Prostate gland (tissue), 2 donors: ENCODE measurements around the gene URB2.

Experiments
- CTCF ChIP-seq, 4 experiments: fragments of 200-600 bp in 2 of 4; fragments of 450-650 bp in 2 of 4; sonication (generic) in 2 of 4; IDR thresholded peaks; 1 replicate in 3 of 4; 2 replicates in 1 of 4; pipeline ENCODE4 v1.5.1; 2016 to 2019; ENCODE audit warnings: antibody characterized with exemption in 4 of 4, mild to moderate bottlenecking in 2 of 4, moderate library complexity in 2 of 4
- POLR2A ChIP-seq: fragments of 450-650 bp; IDR thresholded peaks from one replicate; pipeline ENCODE4 v1.6.1; 2016; ENCODE audit warnings: antibody characterized with exemption, mild to moderate bottlenecking
- POLR2AphosphoS5 ChIP-seq: sonication (generic); formaldehyde crosslinking; IDR thresholded peaks from one replicate; pipeline ENCODE4 v1.6.1; 2017; ENCODE audit warnings: antibody characterized with exemption

DNA sequence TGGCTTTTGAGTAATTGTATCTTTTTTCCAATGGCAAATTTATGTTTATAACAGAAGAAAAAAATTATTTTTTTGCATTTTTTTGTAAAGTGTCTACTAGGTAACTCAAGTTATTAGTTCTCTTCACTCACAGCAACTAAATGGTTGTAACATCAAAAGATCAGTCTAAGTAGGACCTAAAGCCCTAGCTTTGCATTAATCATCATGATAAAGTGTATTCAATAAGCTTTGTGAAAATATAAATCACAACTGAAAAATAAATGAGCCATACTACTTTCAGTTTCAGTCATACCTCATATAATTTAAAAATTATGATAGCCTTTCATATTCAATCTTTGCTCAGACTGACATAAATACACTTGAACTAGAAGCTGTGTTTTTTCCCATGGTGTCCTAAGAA, 7.0 kb upstream of the URB2 start:
- TF ChIP-seq POLR2A (no peak), CTCF (IDR thresholded peaks at IDR 0.05) (no peak), POLR2AphosphoS5 (no peak)
